Fibroblast of lung (primary cell): ENCODE data around the gene TAP1.

ENCODE experiments used
- EZH2 ChIP-seq: IDR thresholded peaks from 2 replicates; pipeline ENCODE4 v1.5.1; 2012; ENCODE audit warnings: low read length, control low read depth, mild to moderate bottlenecking; ENCODE audit errors: missing control alignments
- TF ChIP-seq, protein P1 (sequence below), 2 donors: IDR thresholded peaks in 1 of 2; conservative IDR thresholded peaks in 1 of 2; 1 replicate in 1 of 2; 2 replicates in 1 of 2; pipeline ENCODE4 v1.5.1; 2011 to 2012; ENCODE audit warnings: low read length in 2 of 2, control low read depth in 1 of 2, inconsistent platforms in 1 of 2, low read depth in 1 of 2, mild to moderate bottlenecking in 1 of 2

GRCh38 chr6:32857156-32857891, 3.8 kb upstream of the TAP1 start:
- TF ChIP-seq EZH2, result no peak
- TF ChIP-seq, protein P1, sequence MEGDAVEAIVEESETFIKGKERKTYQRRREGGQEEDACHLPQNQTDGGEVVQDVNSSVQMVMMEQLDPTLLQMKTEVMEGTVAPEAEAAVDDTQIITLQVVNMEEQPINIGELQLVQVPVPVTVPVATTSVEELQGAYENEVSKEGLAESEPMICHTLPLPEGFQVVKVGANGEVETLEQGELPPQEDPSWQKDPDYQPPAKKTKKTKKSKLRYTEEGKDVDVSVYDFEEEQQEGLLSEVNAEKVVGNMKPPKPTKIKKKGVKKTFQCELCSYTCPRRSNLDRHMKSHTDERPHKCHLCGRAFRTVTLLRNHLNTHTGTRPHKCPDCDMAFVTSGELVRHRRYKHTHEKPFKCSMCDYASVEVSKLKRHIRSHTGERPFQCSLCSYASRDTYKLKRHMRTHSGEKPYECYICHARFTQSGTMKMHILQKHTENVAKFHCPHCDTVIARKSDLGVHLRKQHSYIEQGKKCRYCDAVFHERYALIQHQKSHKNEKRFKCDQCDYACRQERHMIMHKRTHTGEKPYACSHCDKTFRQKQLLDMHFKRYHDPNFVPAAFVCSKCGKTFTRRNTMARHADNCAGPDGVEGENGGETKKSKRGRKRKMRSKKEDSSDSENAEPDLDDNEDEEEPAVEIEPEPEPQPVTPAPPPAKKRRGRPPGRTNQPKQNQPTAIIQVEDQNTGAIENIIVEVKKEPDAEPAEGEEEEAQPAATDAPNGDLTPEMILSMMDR (conservative IDR thresholded peaks at IDR 0.05 in 1 of 2, IDR thresholded peaks at IDR 0.05 in 1 of 2; ENCODE audit: low read depth in 1 of 2, low read length in 2 of 2), result no peak
